ENCODE results near the gene MRPL18. TPM values are rescaled to one million over a fixed set of nuclear protein-coding genes. Genes with fewer than 3 reads are reported as not detected.
"Not testable (repeated sequence)": the region's sequence is repeated elsewhere in the genome, so short reads cannot be mapped to it uniquely, and the experiment has no call there.

MRPL18 gene
- total and polyA plus RNA-seq, 2 of the 4 experiments (the other 2 are of a cell fraction), result 53.4 to 56.8 TPM

GRCh38 chr6:159823953-159824352 lies 33.7 kb downstream of the MRPL18 start:
- no peak overlapping the region for H3K4ac ChIP-seq (ENCODE audit: low read depth, low read length)
- H4K20me1 ChIP-seq (ENCODE audit: insufficient read depth, low read length), result no peaks in the 10 kb centered on the region
- peaks cover 2% of the 10 kb centered on the region; the same call in 1 of the 2 replicates for H3K9me3 ChIP-seq (ENCODE audit: control insufficient read depth, insufficient read depth, low read length)
- H2BK5ac ChIP-seq (ENCODE audit: low read depth, low read length, poor library complexity, severe bottlenecking), result no peak overlapping the region
- H2BK20ac ChIP-seq (ENCODE audit: low read depth, low read length), result no peak overlapping the region
- in situ Hi-C loops (cut with MboI; ENCODE audit: low sequenced_read_pairs) (loop anchor here (25.0 kb wide), 1 partner anchor 637 kb away; no protein-coding TSS in a partner anchor), intact Hi-C loops (cut with micrococcal nuclease) (no loop called here), dilution Hi-C loops (cut with HindIII; ENCODE audit: low sequenced_read_pairs, unreplicated experiment) (no loop called here)
- CTCF ChIA-PET, result no interaction called here
- H3K9ac ChIP-seq (ENCODE audit: low read depth, low read length), result no peak overlapping the region
- no peak overlapping the region for H2BK15ac ChIP-seq (ENCODE audit: low read depth, low read length)
- no peak overlapping the region for H2BK120ac ChIP-seq (ENCODE audit: low read depth, low read length)
- no TSS peak for BruUV-seq (replicated peaks)
- H3K56ac ChIP-seq (ENCODE audit: extremely low read depth, insufficient read depth, low read length), result no peak overlapping the region
- H2AK5ac ChIP-seq (ENCODE audit: low read depth, low read length), result no peak overlapping the region
- no CpG with 5 or more reads among the region's 3 CpGs for WGBS, 2 experiments (ENCODE audit: extremely low coverage in 2 of 2, insufficient read length in 1 of 2)
- DNase-seq (no peak), ATAC-seq (ENCODE audit: low read depth) (no peak)
- no peaks in the 10 kb centered on the region; the same call in 1 of the 2 replicates for H3K9me1 ChIP-seq (ENCODE audit: insufficient read depth, low read length)
- H2AK9ac ChIP-seq (replicated peaks; ENCODE audit: low read depth, low read length, poor library complexity), result no peak overlapping the region
- POLR2A ChIA-PET (ENCODE audit: unreplicated experiment), result no interaction called here
- no peaks in the 10 kb centered on the region for H3K79me1 ChIP-seq (ENCODE audit: low read depth in 1 of 2, low read length in 2 of 2)
- H3K4me1 ChIP-seq (ENCODE audit: control insufficient read depth, insufficient read depth, low read length), result peaks cover 5% of the 10 kb centered on the region; the same call in 1 of the 2 replicates
- H3K14ac ChIP-seq (replicated peaks; ENCODE audit: low read depth, low read length), result no peak overlapping the region
- H3K4me2 ChIP-seq (ENCODE audit: low read depth, low read length), result no peak overlapping the region
- H2AFZ ChIP-seq (replicated peaks; ENCODE audit: low read length, poor library complexity), result no peak overlapping the region
- TF ChIP-seq SMC3 (IDR thresholded peaks at IDR 0.05; ENCODE audit: low read depth, low read length) (no peak), CEBPB (IDR thresholded peaks at IDR 0.05; ENCODE audit: low read depth, low read length) (no peak), MAZ (IDR thresholded peaks at IDR 0.05; ENCODE audit: borderline replicate concordance, low read depth, low read length) (no peak), MXI1 (IDR thresholded peaks at IDR 0.05; ENCODE audit: borderline replicate concordance, low read depth, low read length) (no peak), MAFK (IDR thresholded peaks at IDR 0.05; ENCODE audit: low read depth, low read length) (no peak), USF2 (IDR thresholded peaks at IDR 0.05; ENCODE audit: low read depth, low read length) (no peak), ELK1 (IDR thresholded peaks at IDR 0.05; ENCODE audit: borderline replicate concordance, low read depth, low read length) (no peak)
- H3K27me3 ChIP-seq (ENCODE audit: control insufficient read depth, insufficient read depth, low read length), result peaks cover 9% of the 10 kb centered on the region; the same call in 1 of the 2 replicates
- no peak overlapping the region for H4K91ac ChIP-seq (ENCODE audit: insufficient read depth, low read depth, low read length)
- H3K23ac ChIP-seq (ENCODE audit: low read depth, low read length), result no peak overlapping the region
- H3K4me3 ChIP-seq (ENCODE audit: insufficient read depth, low read depth, low read length), result no peak overlapping the region
- no peak overlapping the region for H4K5ac ChIP-seq (ENCODE audit: low read depth, low read length)
- H4K8ac ChIP-seq (ENCODE audit: low read depth in 2 of 2, low read length in 2 of 2), result no peak overlapping the region
- no peak overlapping the region for H3K27ac ChIP-seq (ENCODE audit: insufficient read depth, low read length)
- no peaks in the 10 kb centered on the region for H3K36me3 ChIP-seq (ENCODE audit: control insufficient read depth, insufficient read depth, low read length)
- H3K18ac ChIP-seq (ENCODE audit: low read depth, low read length), result no peak overlapping the region

GRCh38 chr6:159824690-159825089 lies 34.4 kb downstream of the MRPL18 start:
- ATAC-seq (ENCODE audit: low read depth); CTCF ChIA-PET: not testable (repeated sequence)

More at GRCh38 chr6:159824690-159825089, 34.4 kb downstream of the MRPL18 start:
- in situ Hi-C loops (cut with MboI; ENCODE audit: low sequenced_read_pairs), result loop anchor here (25.0 kb wide), 1 partner anchor 637 kb away; no protein-coding TSS in a partner anchor
- H2BK5ac ChIP-seq (ENCODE audit: low read depth, low read length, poor library complexity, severe bottlenecking); H3K9me3 ChIP-seq (ENCODE audit: control insufficient read depth, insufficient read depth, low read length); H3K23ac ChIP-seq (ENCODE audit: low read depth, low read length); H3K4me3 ChIP-seq (ENCODE audit: insufficient read depth, low read depth, low read length); H4K8ac ChIP-seq (ENCODE audit: low read depth in 2 of 2, low read length in 2 of 2); H3K27me3 ChIP-seq (ENCODE audit: control insufficient read depth, insufficient read depth, low read length); H4K91ac ChIP-seq (ENCODE audit: insufficient read depth, low read depth, low read length); H4K5ac ChIP-seq (ENCODE audit: low read depth, low read length); H3K4me2 ChIP-seq (ENCODE audit: low read depth, low read length); H2BK15ac ChIP-seq (ENCODE audit: low read depth, low read length); H3K56ac ChIP-seq (ENCODE audit: extremely low read depth, insufficient read depth, low read length); H3K14ac ChIP-seq (replicated peaks; ENCODE audit: low read depth, low read length); H2AK9ac ChIP-seq (replicated peaks; ENCODE audit: low read depth, low read length, poor library complexity); H3K4ac ChIP-seq (ENCODE audit: low read depth, low read length); H3K18ac ChIP-seq (ENCODE audit: low read depth, low read length); POLR2A ChIA-PET (ENCODE audit: unreplicated experiment); intact Hi-C loops (cut with micrococcal nuclease); H3K9ac ChIP-seq (ENCODE audit: low read depth, low read length); H4K20me1 ChIP-seq (ENCODE audit: insufficient read depth, low read length); H3K36me3 ChIP-seq (ENCODE audit: control insufficient read depth, insufficient read depth, low read length); H3K9me1 ChIP-seq (ENCODE audit: insufficient read depth, low read length); BruUV-seq (replicated peaks); DNase-seq; H3K79me1 ChIP-seq (ENCODE audit: low read depth in 1 of 2, low read length in 2 of 2); H2BK120ac ChIP-seq (ENCODE audit: low read depth, low read length); dilution Hi-C loops (cut with HindIII; ENCODE audit: low sequenced_read_pairs, unreplicated experiment); H3K27ac ChIP-seq (ENCODE audit: insufficient read depth, low read length); H2BK20ac ChIP-seq (ENCODE audit: low read depth, low read length); H3K4me1 ChIP-seq (ENCODE audit: control insufficient read depth, insufficient read depth, low read length); H2AFZ ChIP-seq (replicated peaks; ENCODE audit: low read length, poor library complexity); H2AK5ac ChIP-seq (ENCODE audit: low read depth, low read length): not testable (repeated sequence)
- no CpG with 5 or more reads among the region's 9 CpGs for WGBS, 2 experiments (ENCODE audit: extremely low coverage in 2 of 2, insufficient read length in 1 of 2)
